ENCODE measurements around the gene TMEM121B.

Gene TMEM121B

GRCh38 chr22:17091851-17092250, 29.3 kb downstream of the TMEM121B start:
- DNase-seq (ENCODE audit: low read depth in 3 of 3) = no peak

- DNase-seq (ENCODE audit: low read depth in 3 of 3) = no peak
Measured at GRCh38 chr22:17090550-17090949, 30.6 kb downstream of the TMEM121B start.

GRCh38 chr22:17087498-17088131, 33.5 kb downstream of the TMEM121B start:
- DNase-seq (ENCODE audit: low read depth in 3 of 3) = no peak

GRCh38 chr22:17086788-17087497, 34.2 kb downstream of the TMEM121B start:
- DNase-seq (ENCODE audit: low read depth in 3 of 3) = no peak

- DNase-seq (ENCODE audit: low read depth in 3 of 3) = no peak
Measured at GRCh38 chr22:17086296-17086695, 34.9 kb downstream of the TMEM121B start.

- peak in 1 of 3 experiments; percentile 35 for DNase-seq (ENCODE audit: low read depth in 3 of 3)
Measured at GRCh38 chr22:17085277-17086181, 35.6 kb downstream of the TMEM121B start.

GRCh38 chr22:17084554-17085276, 36.4 kb downstream of the TMEM121B start, which contains the start of gene IL17RA:
Gene IL17RA (plus strand): TSS chr22:17085000. CDS start chr22:17085092, 92 bp downstream.
- DNase-seq (ENCODE audit: low read depth in 3 of 3) = peak; percentile 83 to 93 (median 91)

- no peak for DNase-seq (ENCODE audit: low read depth in 3 of 3)
Measured at GRCh38 chr22:17083811-17084441, 37.2 kb downstream of the TMEM121B start.

- DNase-seq (ENCODE audit: low read depth in 3 of 3) = no peak
Measured at GRCh38 chr22:17083255-17083654, 37.9 kb downstream of the TMEM121B start.

GRCh38 chr22:17079572-17079971, 41.6 kb downstream of the TMEM121B start:
- DNase-seq (ENCODE audit: low read depth in 3 of 3) = no peak

GRCh38 chr22:17077255-17077654, 43.9 kb downstream of the TMEM121B start:
- no peak for DNase-seq (ENCODE audit: low read depth in 3 of 3)

GRCh38 chr22:17074648-17075002, 46.5 kb downstream of the TMEM121B start:
- no peak for DNase-seq (ENCODE audit: low read depth in 3 of 3)

- no peak for DNase-seq (ENCODE audit: low read depth in 3 of 3)
Measured at GRCh38 chr22:17072877-17073276, 48.3 kb downstream of the TMEM121B start.

All from stimulated activated CD4-positive, alpha-beta T cell treated with anti-CD3 and anti-CD28 coated beads, TNF-alpha, amount 100 ng/mL, for 4 hours (primary cell).